Measurements from ENCODE around the gene CD79B. TPM values are rescaled to one million over a fixed set of nuclear protein-coding genes. Genes with fewer than 3 reads are reported as not detected.
"Not testable (repeated sequence)": the region's sequence is repeated elsewhere in the genome, so short reads cannot be mapped to it uniquely, and the experiment has no call there.

The CD79B gene
- total RNA-seq, 2 experiments from 2014 or later: 21.7 to 22.5 TPM

DNA sequence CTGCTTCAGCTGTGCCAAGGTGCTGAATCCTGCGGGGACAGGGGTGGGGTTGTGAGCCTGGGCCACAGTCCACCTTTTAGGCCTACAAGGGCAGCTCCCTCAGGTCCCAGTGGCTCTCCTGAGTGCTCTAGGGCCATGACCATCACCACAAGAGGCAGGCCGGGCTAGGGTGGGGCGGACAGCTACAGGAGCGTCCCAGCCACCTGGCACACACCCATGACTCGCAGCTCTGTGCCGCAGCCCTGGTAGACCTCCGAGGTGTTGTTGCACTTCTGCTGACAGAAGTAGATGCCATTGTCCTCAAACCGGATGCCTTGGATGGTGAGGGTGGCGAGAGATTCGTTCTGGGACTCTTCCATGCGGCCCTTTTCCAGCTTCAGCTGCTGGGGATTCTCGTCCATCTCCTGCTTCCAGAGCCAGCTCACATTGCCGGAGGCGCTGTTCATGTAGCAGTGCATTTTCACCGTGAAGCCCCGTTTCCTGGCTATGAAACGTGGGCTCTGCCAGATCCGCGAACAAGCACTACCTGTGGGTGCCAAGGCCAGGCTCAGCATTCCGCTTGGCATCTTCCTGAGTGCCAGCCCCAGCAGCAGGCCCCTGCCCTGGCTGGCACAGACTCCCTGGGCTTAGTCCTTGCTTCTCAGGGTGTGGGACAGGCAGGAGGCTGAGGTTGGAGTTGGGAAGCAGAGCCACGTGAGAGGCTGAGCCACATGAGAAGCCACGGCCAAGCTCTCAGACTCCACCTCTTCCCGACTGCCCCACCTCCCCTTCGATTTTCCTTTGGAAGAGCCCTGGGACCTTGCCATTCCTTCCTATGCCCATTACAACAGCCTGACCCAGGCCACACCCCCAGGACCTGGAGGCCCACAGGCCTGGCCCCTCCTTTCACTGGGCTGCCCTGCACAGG lies 2.0 kb downstream of the CD79B start:
- Mint-ChIP-seq H3K4me3 (no peak overlapping the region), H3K36me3 (ENCODE audit: low read depth) (peaks cover 6% of the 10 kb centered on the region), H3K9me3 (ENCODE audit: insufficient read depth) (no peaks in the 10 kb centered on the region), H3K27me3 (ENCODE audit: low read depth) (peaks cover 5% of the 10 kb centered on the region), H3K4me1 (ENCODE audit: low read depth) (peaks cover 29% of the 10 kb centered on the region), H3K27ac (no peak overlapping the region)
- no peak for DNase-seq
- POLR2A ChIA-PET: interaction anchor here (0.5 kb wide), 1 partner anchor 93 kb away, joined by 3 read pairs; no protein-coding TSS in a partner anchor
- CTCF ChIA-PET: interaction anchor here (1.0 to 8.8 kb wide), 9 partner anchors 11 to 204 kb away, joined by 3 to 59 read pairs (median 19); partner anchors contain the start of gene GH1
- no peak for ATAC-seq

DNA sequence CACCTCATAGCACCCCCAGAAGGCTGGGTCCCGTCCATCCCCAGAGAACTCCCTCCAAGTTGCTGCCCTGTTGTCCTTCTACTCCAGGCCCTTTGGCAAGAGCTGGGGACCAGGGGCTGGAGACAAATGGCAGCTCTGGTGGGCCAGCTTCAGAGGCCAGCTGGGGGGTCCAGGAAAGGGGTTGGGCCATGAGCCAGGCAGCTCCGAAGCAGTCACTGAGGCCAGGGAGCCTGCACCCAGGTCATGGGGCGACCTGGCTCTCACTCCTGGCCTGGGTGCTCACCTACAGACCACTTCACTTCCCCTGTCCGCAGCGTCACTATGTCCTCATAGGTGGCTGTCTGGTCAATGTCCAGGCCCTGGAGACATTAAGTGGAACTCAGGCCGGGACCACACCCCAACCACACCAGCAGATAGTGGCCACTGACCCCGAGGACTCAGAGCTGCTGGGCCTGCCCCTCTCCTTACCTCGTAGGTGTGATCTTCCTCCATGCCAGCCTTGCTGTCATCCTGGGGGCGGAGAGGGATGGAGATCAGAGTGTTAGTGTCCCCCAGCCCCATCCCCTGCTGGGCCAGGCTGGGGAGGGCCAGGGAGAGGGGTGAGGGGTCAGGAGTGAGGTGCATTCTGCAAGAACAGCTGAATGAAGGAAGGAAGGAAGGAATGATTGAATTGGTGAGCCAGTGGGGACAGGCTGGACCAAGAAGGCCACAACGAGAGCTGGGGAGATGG lies 3.0 kb downstream of the CD79B start:
- no peak for ATAC-seq
- Mint-ChIP-seq H3K4me1 (ENCODE audit: low read depth) (peaks cover 29% of the 10 kb centered on the region), H3K36me3 (ENCODE audit: low read depth) (peaks cover 6% of the 10 kb centered on the region), H3K9me3 (ENCODE audit: insufficient read depth) (no peaks in the 10 kb centered on the region), H3K4me3 (no peak overlapping the region), H3K27ac (no peak overlapping the region), H3K27me3 (ENCODE audit: low read depth) (no peaks in the 10 kb centered on the region)
- DNase-seq: no peak
- CTCF ChIA-PET: interaction anchor here (1.0 to 8.8 kb wide), 8 partner anchors 10 to 96 kb away, joined by 3 to 59 read pairs (median 16); partner anchors contain the start of gene GH1
- POLR2A ChIA-PET: interaction anchor here (0.5 kb wide), 1 partner anchor 94 kb away, joined by 3 read pairs; no protein-coding TSS in a partner anchor

DNA sequence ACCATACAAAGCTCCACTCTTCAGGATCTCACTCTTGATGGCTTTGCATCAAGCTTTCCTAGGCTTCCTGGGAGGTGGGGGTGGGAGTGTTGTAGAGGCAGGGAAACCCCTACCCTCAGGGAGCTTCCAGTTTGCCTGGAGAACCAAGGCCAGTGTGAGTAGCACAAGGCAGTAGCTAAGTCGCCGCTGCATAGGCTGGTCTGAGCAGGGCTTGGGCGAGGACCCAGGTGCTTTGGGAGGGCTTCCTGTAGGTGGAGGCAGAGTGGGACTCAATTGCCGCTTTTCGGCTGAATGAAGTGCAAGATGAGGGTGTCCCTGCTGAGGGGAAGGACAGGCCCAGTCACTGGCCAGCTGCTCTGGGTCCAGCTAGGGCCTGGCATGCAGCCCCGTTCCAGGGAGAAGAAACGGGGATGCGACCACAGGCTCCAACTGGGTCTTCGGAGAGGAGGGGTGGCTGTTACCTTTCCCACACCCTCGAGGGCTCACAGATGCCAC lies 3.9 kb downstream of the CD79B start:
- no peaks in the 10 kb centered on the region for H3K27me3 Mint-ChIP-seq (ENCODE audit: low read depth)
- no peak overlapping the region for H3K27ac Mint-ChIP-seq
- H3K4me3 Mint-ChIP-seq: no peak overlapping the region
- H3K36me3 Mint-ChIP-seq (ENCODE audit: low read depth): peaks cover 6% of the 10 kb centered on the region
- DNase-seq (no peak), ATAC-seq (no peak)
- H3K9me3 Mint-ChIP-seq (ENCODE audit: insufficient read depth): no peaks in the 10 kb centered on the region
- ChIA-PET POLR2A (no interaction called here), CTCF (interaction anchor here (0.8 to 8.8 kb wide), 7 partner anchors 9 to 97 kb away, joined by 3 to 59 read pairs (median 12); partner anchors contain the start of gene GH1)
- H3K4me1 Mint-ChIP-seq (ENCODE audit: low read depth): peaks cover 29% of the 10 kb centered on the region

DNA sequence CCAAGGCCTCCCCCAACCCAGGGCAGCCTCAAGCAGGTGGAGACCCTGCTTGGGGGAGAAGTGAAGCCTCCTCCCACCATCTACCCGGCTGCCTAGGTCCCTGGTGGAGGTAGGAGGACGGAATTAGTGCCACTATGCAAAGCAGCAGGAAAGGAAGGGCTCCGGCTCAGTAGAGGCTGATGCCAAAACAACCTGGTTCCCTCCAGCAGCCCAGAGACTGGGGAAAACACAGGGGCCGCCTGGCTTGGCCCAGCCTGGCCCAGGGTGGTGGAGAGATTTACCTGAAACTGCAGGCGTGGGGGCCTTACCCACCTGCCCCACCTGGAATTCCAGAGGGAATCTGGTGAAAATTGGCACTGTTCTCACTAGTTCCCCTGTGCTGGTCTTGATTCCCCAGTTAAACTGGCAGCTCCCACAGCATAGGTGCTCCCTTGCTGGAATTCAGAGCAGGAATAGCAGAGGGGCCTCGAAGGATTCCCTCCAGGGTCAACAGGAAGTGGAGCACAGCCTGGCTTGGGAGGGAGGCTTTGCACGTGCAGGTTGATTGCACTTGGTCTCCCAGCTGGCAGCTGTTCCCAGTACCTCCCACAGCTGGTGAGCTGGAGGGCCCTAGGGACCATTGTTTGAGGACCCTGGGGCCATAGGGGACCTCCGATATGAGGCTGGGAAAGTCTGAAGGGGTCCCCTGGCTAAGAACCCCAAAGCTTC lies 4.5 kb downstream of the CD79B start:
- POLR2A ChIA-PET: no interaction called here
- ATAC-seq: no peak
- no peak overlapping the region for H3K4me3 Mint-ChIP-seq

DNA sequence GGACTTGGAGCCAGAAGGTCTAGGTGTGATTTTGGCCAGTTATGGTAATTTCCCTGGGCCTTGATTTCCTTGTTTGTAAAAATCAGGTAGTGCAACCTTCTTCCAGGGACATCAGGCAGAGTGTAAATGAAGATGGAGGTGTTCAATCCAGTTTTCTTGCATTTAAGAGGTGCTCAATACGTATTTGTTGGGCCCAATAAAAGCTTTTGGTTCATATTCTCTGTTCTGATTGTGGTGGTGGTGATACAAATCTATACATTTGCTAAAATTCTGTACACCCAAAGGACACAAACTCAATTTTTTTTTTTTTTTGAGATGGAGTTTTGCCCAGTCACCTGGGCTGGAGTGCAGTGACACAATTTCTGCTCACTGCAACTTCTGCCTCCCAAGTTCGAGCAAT lies 6.0 kb downstream of the CD79B start:
- ATAC-seq (no peak), DNase-seq (no peak)
- CTCF ChIA-PET: interaction anchor here (0.9 to 1.5 kb wide), 3 partner anchors 20 to 208 kb away, joined by 4 read pairs; no protein-coding TSS in a partner anchor
- POLR2A ChIA-PET: no interaction called here
- Mint-ChIP-seq H3K27ac (no peak overlapping the region), H3K27me3 (ENCODE audit: low read depth) (peaks cover 6% of the 10 kb centered on the region), H3K36me3 (ENCODE audit: low read depth) (peaks cover 6% of the 10 kb centered on the region), H3K4me3 (no peak overlapping the region), H3K9me3 (ENCODE audit: insufficient read depth) (no peaks in the 10 kb centered on the region), H3K4me1 (ENCODE audit: low read depth) (peaks cover 9% of the 10 kb centered on the region)

More for the DNA sequence above, 4.5 kb downstream of the CD79B start:
- H3K27me3 Mint-ChIP-seq (ENCODE audit: low read depth): no peaks in the 10 kb centered on the region
- CTCF ChIA-PET: interaction anchor here (0.8 to 8.8 kb wide), 6 partner anchors 9 to 98 kb away, joined by 3 to 59 read pairs (median 8); partner anchors contain the start of gene GH1
- H3K36me3 Mint-ChIP-seq (ENCODE audit: low read depth): peaks cover 6% of the 10 kb centered on the region
- no peak overlapping the region for H3K27ac Mint-ChIP-seq
- peaks cover 23% of the 10 kb centered on the region for H3K4me1 Mint-ChIP-seq (ENCODE audit: low read depth)
- DNase-seq: no peak
- no peaks in the 10 kb centered on the region for H3K9me3 Mint-ChIP-seq (ENCODE audit: insufficient read depth)

DNA sequence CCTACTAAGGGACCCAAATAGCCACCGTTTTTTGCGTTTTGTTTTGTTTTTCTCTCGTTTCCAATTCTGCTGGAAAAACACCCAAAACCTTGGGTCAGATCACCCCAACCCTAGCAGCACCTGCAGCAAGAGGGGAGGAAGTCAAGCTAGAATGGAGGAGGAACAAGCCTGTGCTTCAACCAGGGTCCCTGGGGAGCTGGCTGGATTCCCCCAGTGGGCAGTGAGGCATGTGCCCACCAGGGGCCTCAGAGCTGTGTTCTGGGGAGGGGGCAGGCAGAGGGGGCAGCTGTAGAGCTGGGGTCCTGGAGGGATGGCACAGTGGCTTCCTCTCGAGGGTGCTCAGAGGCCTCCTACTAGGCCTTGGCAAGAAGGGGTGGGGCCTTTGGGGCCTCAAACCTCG lies 6.5 kb downstream of the CD79B start:
- ChIA-PET CTCF (interaction anchor here (0.9 to 1.5 kb wide), 3 partner anchors 21 to 208 kb away, joined by 4 read pairs; no protein-coding TSS in a partner anchor), POLR2A (no interaction called here)
- Mint-ChIP-seq H3K27ac (no peak overlapping the region), H3K36me3 (ENCODE audit: low read depth) (peaks cover 3% of the 10 kb centered on the region), H3K27me3 (ENCODE audit: low read depth) (peaks cover 6% of the 10 kb centered on the region), H3K4me3 (no peak overlapping the region), H3K9me3 (ENCODE audit: insufficient read depth) (no peaks in the 10 kb centered on the region), H3K4me1 (ENCODE audit: low read depth) (peaks cover 3% of the 10 kb centered on the region)
- ATAC-seq (no peak), DNase-seq (no peak)

DNA sequence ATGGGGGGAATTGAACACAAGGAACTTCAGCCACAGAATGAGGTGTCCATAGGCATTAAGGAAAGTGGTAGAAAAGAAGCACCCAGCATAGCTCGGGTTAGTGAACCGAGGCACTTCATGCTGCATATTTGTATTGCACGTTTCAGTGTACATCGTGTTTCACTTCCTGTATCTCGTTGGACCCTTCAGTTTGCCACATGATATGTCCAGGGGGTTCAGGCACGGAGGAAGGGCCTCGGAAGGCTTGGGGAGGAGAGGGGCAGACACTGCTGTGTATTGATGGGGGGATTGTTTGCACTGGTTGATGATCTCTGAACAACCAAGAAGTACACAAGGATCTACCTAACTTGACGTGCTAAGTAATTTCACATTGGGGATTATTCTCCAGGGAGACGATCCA lies 9.7 kb downstream of the CD79B start:
- ATAC-seq; H3K4me1 Mint-ChIP-seq (ENCODE audit: low read depth); POLR2A ChIA-PET; H3K4me3 Mint-ChIP-seq; DNase-seq; H3K27ac Mint-ChIP-seq; H3K36me3 Mint-ChIP-seq (ENCODE audit: low read depth); H3K9me3 Mint-ChIP-seq (ENCODE audit: insufficient read depth): not testable (repeated sequence)
- peaks cover 13% of the 10 kb centered on the region for H3K27me3 Mint-ChIP-seq (ENCODE audit: low read depth)
- CTCF ChIA-PET: interaction anchor here (1.3 to 2.3 kb wide), 2 partner anchors 24 to 57 kb away, joined by 3 to 5 read pairs; no protein-coding TSS in a partner anchor

DNA sequence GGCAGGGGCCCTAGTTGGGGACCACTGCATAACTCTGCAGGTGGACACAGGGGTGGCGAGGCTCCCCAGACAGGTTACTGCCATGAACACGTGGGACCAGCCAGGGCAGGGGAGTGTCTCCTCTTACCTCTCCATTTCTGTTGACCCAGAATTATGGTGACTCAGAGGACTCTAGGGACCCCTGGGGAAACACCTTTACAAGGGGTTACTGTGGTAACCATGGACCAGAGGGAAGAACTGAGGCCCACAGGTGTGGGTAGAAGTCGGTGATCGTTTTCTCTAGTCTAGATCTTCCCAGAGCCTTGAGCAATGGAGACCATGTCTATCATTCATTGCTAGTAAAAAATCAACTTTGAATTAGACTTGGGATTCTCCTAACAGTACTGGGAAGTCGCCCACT lies 11.4 kb downstream of the CD79B start:
- ATAC-seq; POLR2A ChIA-PET; DNase-seq; H3K27ac Mint-ChIP-seq; H3K36me3 Mint-ChIP-seq (ENCODE audit: low read depth); H3K9me3 Mint-ChIP-seq (ENCODE audit: insufficient read depth); H3K4me3 Mint-ChIP-seq; H3K4me1 Mint-ChIP-seq (ENCODE audit: low read depth): not testable (repeated sequence)
- H3K27me3 Mint-ChIP-seq (ENCODE audit: low read depth): peaks cover 15% of the 10 kb centered on the region
- CTCF ChIA-PET: interaction anchor here (1.4 to 5.8 kb wide), 9 partner anchors 17 to 351 kb away, joined by 4 to 114 read pairs (median 15); partner anchors contain the start of gene ICAM2

DNA sequence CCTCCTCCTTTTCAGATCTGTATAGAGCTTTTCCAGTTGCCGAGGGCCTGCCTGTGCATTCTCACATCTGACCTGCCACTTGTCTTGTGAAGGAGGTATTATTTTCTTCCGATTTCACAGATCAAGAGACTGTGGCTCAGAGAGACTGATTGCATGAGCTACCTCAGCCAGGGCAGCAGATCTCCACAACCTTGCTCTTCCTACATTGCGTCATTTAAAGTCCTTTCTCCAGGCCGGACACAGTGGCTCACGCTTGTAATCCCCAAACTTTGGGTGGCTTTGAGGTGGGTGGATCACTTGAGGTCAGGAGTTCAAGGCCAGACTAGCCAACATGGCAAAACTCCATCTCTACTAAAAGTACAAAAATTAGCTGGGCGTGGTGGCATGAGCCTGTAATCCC lies 12.1 kb downstream of the CD79B start:
- not testable (repeated sequence) for ATAC-seq; H3K27ac Mint-ChIP-seq; H3K4me1 Mint-ChIP-seq (ENCODE audit: low read depth)

DNA sequence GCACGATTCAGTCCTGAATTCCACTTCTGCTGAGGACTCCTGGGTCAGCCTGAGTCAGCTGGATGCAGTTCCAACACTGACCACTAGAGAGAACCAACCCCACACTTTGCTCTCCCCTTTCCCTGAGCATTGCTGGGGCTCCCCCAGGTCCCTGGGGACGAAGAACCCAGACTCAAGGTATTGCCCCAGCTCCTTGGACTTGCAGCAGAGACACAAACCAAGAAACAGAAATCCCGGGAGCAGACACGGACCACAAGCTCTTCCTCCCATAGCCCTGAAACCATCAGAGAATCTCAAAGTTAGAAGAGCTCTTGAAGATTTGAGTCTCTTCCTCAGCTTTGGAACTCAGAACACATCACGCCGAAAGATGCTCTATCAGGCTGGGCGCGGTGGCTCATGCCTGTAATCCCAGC lies 12.8 kb downstream of the CD79B start:
- ATAC-seq: peak; percentile 93
- peaks cover 8% of the 10 kb centered on the region for H3K4me1 Mint-ChIP-seq (ENCODE audit: low read depth)
- H3K27ac Mint-ChIP-seq: peak overlapping the region; percentile 47
- no peaks in the 10 kb centered on the region for H3K36me3 Mint-ChIP-seq (ENCODE audit: low read depth)
- ChIA-PET CTCF (interaction anchor here (0.6 to 5.8 kb wide), 48 partner anchors 8 to 1340 kb away, joined by 3 to 114 read pairs (median 5); partner anchors contain the start of genes CD79B, CSHL1 and ICAM2), POLR2A (interaction anchor here (1.3 kb wide), 1 partner anchor 71 kb away, joined by 3 read pairs; no protein-coding TSS in a partner anchor)
- peak; percentile 79 for DNase-seq
- H3K4me3 Mint-ChIP-seq: no peak overlapping the region
- H3K9me3 Mint-ChIP-seq (ENCODE audit: insufficient read depth): no peaks in the 10 kb centered on the region
- H3K27me3 Mint-ChIP-seq (ENCODE audit: low read depth): peaks cover 16% of the 10 kb centered on the region

More for the DNA sequence above, 12.1 kb downstream of the CD79B start:
- H3K4me3 Mint-ChIP-seq; H3K9me3 Mint-ChIP-seq (ENCODE audit: insufficient read depth); H3K36me3 Mint-ChIP-seq (ENCODE audit: low read depth); DNase-seq; POLR2A ChIA-PET: not testable (repeated sequence)
- peaks cover 16% of the 10 kb centered on the region for H3K27me3 Mint-ChIP-seq (ENCODE audit: low read depth)
- CTCF ChIA-PET: interaction anchor here (0.6 to 5.8 kb wide), 41 partner anchors 9 to 1341 kb away, joined by 3 to 114 read pairs (median 6); partner anchors contain the start of genes CD79B, CSHL1 and ICAM2

Data from activated CD8-positive, alpha-beta T cell treated with anti-CD3 and anti-CD28 coated beads, Interleukin-2, amount 10 ng/mL, durations not matched to agents 7 days and 5 days (primary cell).